HG03469 (cell line): ENCODE results near the gene CC2D1A.
"Not testable (repeated sequence)": the region's sequence is repeated elsewhere in the genome, so short reads cannot be mapped to it uniquely, and the experiment has no call there.

Experiments used
- ATAC-seq: cut with Tn5 transposase; IDR thresholded peaks from one replicate; pipeline ENCODE4 v1.9.1; 2021; ENCODE audit warnings: mild to moderate bottlenecking, moderate library complexity, moderate number of reproducible peaks; ENCODE audit not compliant: unreplicated experiment

Gene CC2D1A

GRCh38 chr19:13902993-13903555 is 2.9 kb upstream of the CC2D1A start:
- no peak for ATAC-seq

- ATAC-seq: no peak
Measured at GRCh38 chr19:13906521-13906904, 512 bp downstream of the CC2D1A start.

GRCh38 chr19:13906910-13907309 is 909 bp downstream of the CC2D1A start:
- no peak for ATAC-seq

- no peak for ATAC-seq
Measured at GRCh38 chr19:13908674-13909073, 2.7 kb downstream of the CC2D1A start.

GRCh38 chr19:13909430-13909829 is 3.4 kb downstream of the CC2D1A start:
- no peak for ATAC-seq

GRCh38 chr19:13913352-13913751 is 7.4 kb downstream of the CC2D1A start:
- no peak for ATAC-seq

- no peak for ATAC-seq
Measured at GRCh38 chr19:13914777-13915176, 8.8 kb downstream of the CC2D1A start.

- ATAC-seq: no peak
Measured at GRCh38 chr19:13917888-13918406, 11.9 kb downstream of the CC2D1A start.

- no peak for ATAC-seq
Measured at GRCh38 chr19:13918726-13919411, 12.9 kb downstream of the CC2D1A start.

GRCh38 chr19:13920524-13920923 is 14.5 kb downstream of the CC2D1A start:
- ATAC-seq: no peak

GRCh38 chr19:13920940-13921747 is 15.1 kb downstream of the CC2D1A start:
- no peak for ATAC-seq

- not testable (repeated sequence) for ATAC-seq
Measured at GRCh38 chr19:13922118-13922517, 16.1 kb downstream of the CC2D1A start.

- no peak for ATAC-seq
Measured at GRCh38 chr19:13923194-13923987, 17.4 kb downstream of the CC2D1A start.

GRCh38 chr19:13926010-13926409 is 20.0 kb downstream of the CC2D1A start:
- ATAC-seq: no peak

GRCh38 chr19:13926715-13927114 is 20.7 kb downstream of the CC2D1A start:
- ATAC-seq: no peak

- no peak for ATAC-seq
Measured at GRCh38 chr19:13929340-13929739, 23.3 kb downstream of the CC2D1A start.

- no peak for ATAC-seq
Measured at GRCh38 chr19:13929956-13930355, 24.0 kb downstream of the CC2D1A start.

GRCh38 chr19:13930402-13930801 is 24.4 kb downstream of the CC2D1A start:
- no peak for ATAC-seq

GRCh38 chr19:13931391-13932148 is 25.6 kb downstream of the CC2D1A start:
- ATAC-seq: no peak

- ATAC-seq: no peak
Measured at GRCh38 chr19:13932149-13932637, 26.2 kb downstream of the CC2D1A start.
